Subcutaneous adipose tissue (tissue), 4 donors: ENCODE data around the gene SPTLC2. TPM values are rescaled to one million over a fixed set of nuclear protein-coding genes. Genes with fewer than 3 reads are reported as not detected.

Source experiments
- CTCF ChIP-seq: fragments of 450-650 bp; IDR thresholded peaks from one replicate; pipeline ENCODE4 v1.5.1; 2016; ENCODE audit warnings: low read depth, mild to moderate bottlenecking, control low read depth, antibody characterized with exemption, moderate library complexity
- total RNA-seq, 4 donors: library from RNA; depleted of rRNA; stranded (reverse); fragments of >200 nt; gene quantifications; one replicate each; pipeline ENCODE4 v1.1.0, GENCODE V29; 2016

The SPTLC2 gene
- total RNA-seq, 4 donors from 2014 or later = 48.1 to 61.8 (median 56.3) TPM

DNA sequence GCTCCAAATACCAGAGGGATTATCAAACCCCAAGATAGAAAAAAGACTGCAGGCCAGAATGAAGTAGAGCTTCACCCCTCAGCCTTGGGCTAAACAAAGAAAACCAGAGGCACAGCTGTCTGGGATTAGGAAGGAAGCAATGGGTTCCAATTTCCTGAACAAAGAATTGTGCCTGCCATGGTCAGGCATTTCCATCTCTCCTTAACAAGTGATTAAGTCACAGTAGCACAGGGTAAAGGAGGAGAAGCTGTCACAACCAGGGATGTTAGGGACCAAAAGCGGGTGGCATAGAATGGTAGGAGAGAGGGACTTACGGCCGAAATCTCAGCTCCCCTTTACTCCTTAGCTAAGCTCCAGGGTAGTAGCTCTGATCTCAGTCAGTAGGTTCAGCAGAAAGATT is 33.9 kb downstream of the SPTLC2 start:
- no peak for TF ChIP-seq CTCF

DNA sequence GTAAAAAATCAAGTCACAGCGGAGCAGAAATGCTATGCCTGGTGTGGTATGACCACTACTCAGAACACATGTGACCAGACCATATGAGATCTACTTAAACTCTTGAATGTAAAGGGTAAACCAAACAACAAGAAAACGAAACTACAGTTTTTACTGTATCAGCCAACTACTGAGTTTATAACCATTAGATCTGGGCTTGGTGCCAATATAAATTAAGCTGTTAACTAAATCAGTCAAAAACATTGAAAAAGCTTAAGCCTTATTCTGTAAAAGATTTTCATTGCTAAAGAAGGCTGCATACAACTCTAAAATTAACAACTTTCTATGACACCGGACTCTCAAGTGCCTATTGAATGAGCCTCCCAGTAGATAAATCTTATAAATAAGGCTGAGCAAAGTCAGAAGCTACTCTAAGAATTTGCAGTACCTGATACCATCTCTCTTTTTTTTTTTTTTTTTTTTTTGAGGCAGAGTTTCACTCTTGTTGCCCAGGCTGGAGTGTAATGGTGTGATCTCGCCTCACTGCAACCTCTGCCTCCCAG is 35.4 kb downstream of the SPTLC2 start:
- no peak for TF ChIP-seq CTCF

- no peak for TF ChIP-seq CTCF
These were observed 36.0 kb downstream of the SPTLC2 start for GRCh38 chr14:77580477-77580876.

DNA sequence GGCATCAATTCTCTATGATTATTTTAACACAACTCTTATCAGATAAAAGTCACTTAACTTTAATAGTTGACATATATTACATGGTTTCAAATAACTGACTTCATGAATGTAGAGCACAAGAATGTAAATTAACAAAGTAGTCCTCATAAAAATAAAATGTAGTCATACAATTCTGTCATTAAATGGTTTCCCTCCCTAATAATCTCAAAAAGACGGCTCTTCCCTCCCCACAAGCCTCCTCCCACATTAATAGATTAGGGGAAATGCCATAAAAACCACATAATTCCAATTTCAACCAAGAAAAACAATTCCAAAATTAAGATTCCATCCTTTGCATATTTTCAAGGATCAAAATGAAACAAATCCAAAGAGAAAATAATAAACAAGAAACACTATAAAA is 36.7 kb downstream of the SPTLC2 start:
- no peak for TF ChIP-seq CTCF

DNA sequence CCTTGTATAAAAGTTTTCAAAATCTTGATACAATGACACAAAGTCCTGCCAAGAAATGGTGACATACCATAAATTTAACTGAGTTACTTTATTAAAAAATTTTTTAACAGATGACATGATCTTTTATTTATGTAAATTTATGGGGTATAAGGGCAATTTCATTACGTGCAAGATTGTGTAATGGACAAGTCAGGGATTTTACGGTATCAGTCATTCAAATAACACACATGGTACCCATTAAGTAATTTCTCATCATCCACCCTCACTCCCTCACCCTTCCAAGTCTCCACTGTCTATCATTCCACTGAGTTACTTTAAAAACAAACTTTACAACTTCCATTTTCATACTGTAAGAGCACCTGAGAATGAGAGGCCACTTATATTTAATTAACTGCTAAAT is 37.4 kb downstream of the SPTLC2 start:
- TF ChIP-seq CTCF = no peak

GRCh38 chr14:77574446-77575115 is 41.9 kb downstream of the SPTLC2 start:
- TF ChIP-seq CTCF = no peak

DNA sequence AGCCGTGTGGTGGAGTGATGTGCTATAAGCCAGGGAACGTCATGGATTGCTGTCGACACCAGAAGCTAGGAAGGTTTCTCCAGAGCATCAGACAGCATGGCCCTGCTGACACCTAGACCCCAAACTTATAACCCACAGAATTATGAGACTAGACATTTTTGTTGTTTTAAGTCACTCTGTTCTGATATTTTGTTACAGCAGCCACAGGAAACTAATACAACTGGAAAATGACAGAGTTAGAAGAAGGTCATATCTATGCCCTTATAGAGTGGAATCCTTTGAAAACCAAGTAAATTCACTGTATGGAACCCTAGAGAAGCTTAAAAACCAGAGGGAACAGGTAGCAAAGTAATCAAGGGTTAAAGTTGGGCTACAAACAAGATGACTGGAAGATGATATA is 42.5 kb downstream of the SPTLC2 start:
- TF ChIP-seq CTCF = no peak
